Activated CD4-positive, alpha-beta memory T cell treated with anti-CD3 and anti-CD28 coated beads, Interleukin-2, amount 10 ng/mL, durations not matched to agents 7 days and 5 days (primary cell): ENCODE measurements around the gene HBG2. TPM values are rescaled to one million over a fixed set of nuclear protein-coding genes. Genes with fewer than 3 reads are reported as not detected.

ENCODE experiments used
- total RNA-seq, 2 experiments: library from RNA; stranded (reverse); gene quantifications; one replicate each; pipeline ENCODE4 v1.2.3, GENCODE V29; 2021

Gene HBG2
- total RNA-seq, 2 experiments from 2014 or later: not detected

Other genes with a start within 250 kb of the HBG2 start
- not detected for gene OR52J3, start 208.3 kb downstream of the HBG2 start, total RNA-seq
- gene OR52E2, start 195.2 kb downstream of the HBG2 start, total RNA-seq: not detected
- not detected for gene OR52E1, start 185.2 kb downstream of the HBG2 start, total RNA-seq
- not detected for gene OR52A5, start 116.4 kb downstream of the HBG2 start, total RNA-seq
- gene OR52A1, start 100.0 kb downstream of the HBG2 start, total RNA-seq: not detected
- gene OR51V1, start 54.1 kb downstream of the HBG2 start, total RNA-seq: not detected
- gene HBB, start 27.7 kb downstream of the HBG2 start, total RNA-seq: not detected
- gene HBD, start 20.3 kb downstream of the HBG2 start, total RNA-seq: not detected
- gene HBG1, start 4.9 kb downstream of the HBG2 start, total RNA-seq: not detected
- not detected for gene HBE1, start 15.2 kb upstream of the HBG2 start, total RNA-seq
- gene OR51B4, start 47.2 kb upstream of the HBG2 start, total RNA-seq: not detected
- not detected for gene OR51B2, start 69.5 kb upstream of the HBG2 start, total RNA-seq
- not detected for gene OR51B5, start 88.7 kb upstream of the HBG2 start, total RNA-seq
- not detected for gene OR51B6, start 96.7 kb upstream of the HBG2 start, total RNA-seq
- not detected for gene OR51M1, start 129.0 kb upstream of the HBG2 start, total RNA-seq
- gene OR51Q1, start 167.3 kb upstream of the HBG2 start, total RNA-seq: not detected
- not detected for gene OR51I1, start 186.7 kb upstream of the HBG2 start, total RNA-seq
- gene OR51I2, start 194.5 kb upstream of the HBG2 start, total RNA-seq: not detected
- gene OR52D1, start 233.9 kb upstream of the HBG2 start, total RNA-seq: not detected